OCI-LY1 (cell line): ENCODE results near the gene THAP9.

Experiments used
- H2AFZ ChIP-seq: fragments of 200-600 bp; sonication (generic), shearing (Covaris generic); 2 replicates; pipeline ENCODE4 v1.6.0; 2014; ENCODE audit warnings: antibody characterized with exemption, mild to moderate bottlenecking, low read length
- H3F3A ChIP-seq: fragments of 200-600 bp; sonication (generic), shearing (Covaris generic); 2 replicates; pipeline ENCODE4 v1.6.0; 2014; ENCODE audit warnings: mild to moderate bottlenecking, antibody characterized with exemption, low read length, moderate library complexity; ENCODE audit not compliant: insufficient read depth
- H3K27ac ChIP-seq: fragments of 200-600 bp; sonication (generic); 2 replicates; pipeline ENCODE4 v1.5.1; 2014; ENCODE audit warnings: low read length, mixed run types, mild to moderate bottlenecking, low read depth; ENCODE audit not compliant: poor library complexity, severe bottlenecking
- H3K27me3 ChIP-seq: fragments of 200-600 bp; sonication (generic); 2 replicates; pipeline ENCODE4 v1.6.0; 2014; ENCODE audit warnings: antibody characterized with exemption, mild to moderate bottlenecking, low read length, moderate library complexity; ENCODE audit not compliant: insufficient read depth
- H3K36me3 ChIP-seq: fragments of 200-600 bp; sonication (generic); 2 replicates; pipeline ENCODE4 v1.6.1; 2014; ENCODE audit warnings: mild to moderate bottlenecking, antibody characterized with exemption, low read length, moderate library complexity, mixed read lengths; ENCODE audit not compliant: insufficient read depth
- H3K4me1 ChIP-seq: fragments of 200-600 bp; sonication (generic); 2 replicates; pipeline ENCODE4 v1.5.1; 2014; ENCODE audit warnings: mild to moderate bottlenecking, low read length, moderate library complexity; ENCODE audit not compliant: insufficient read depth, severe bottlenecking
- H3K4me2 ChIP-seq: fragments of 200-600 bp; sonication (generic), shearing (Covaris generic); 2 replicates; pipeline ENCODE4 v1.6.1; 2014; ENCODE audit warnings: low read length
- H3K4me3 ChIP-seq: fragments of 200-600 bp; sonication (generic); 2 replicates; pipeline ENCODE4 v1.5.1; 2014; ENCODE audit warnings: low read length, low read depth, mild to moderate bottlenecking, mixed read lengths; ENCODE audit not compliant: poor library complexity, severe bottlenecking
- H3K79me2 ChIP-seq: fragments of 200-600 bp; shearing (Covaris generic); 2 replicates; pipeline ENCODE4 v1.6.1; 2016; ENCODE audit warnings: mixed run types, low read length, mixed read lengths; ENCODE audit not compliant: insufficient read depth
- H3K9ac ChIP-seq: fragments of 200-600 bp; sonication (generic), shearing (Covaris generic); 2 replicates; pipeline ENCODE4 v1.6.1; 2014; ENCODE audit warnings: mild to moderate bottlenecking, low read length, mixed read lengths
- H3K9me2 ChIP-seq: fragments of 200-600 bp; sonication (generic), shearing (Covaris generic); 2 replicates; pipeline ENCODE4 v1.6.1; 2014; ENCODE audit warnings: low read depth, mild to moderate bottlenecking, low read length, mixed read lengths
- H3K9me3 ChIP-seq: fragments of 200-600 bp; shearing (Covaris generic); 2 replicates; pipeline ENCODE4 v1.6.1; 2014; ENCODE audit warnings: low read length, mixed read lengths
- H4K20me1 ChIP-seq: fragments of 200-600 bp; sonication (generic), shearing (Covaris generic); 2 replicates; pipeline ENCODE4 v1.6.0; 2016; ENCODE audit warnings: mild to moderate bottlenecking, low read length; ENCODE audit not compliant: insufficient read depth
- CTCF ChIP-seq: fragments of 200-600 bp; sonication (generic), shearing (Covaris generic); IDR thresholded peaks from 2 replicates; pipeline ENCODE4 v1.5.1; 2017; ENCODE audit warnings: mild to moderate bottlenecking, antibody characterized with exemption, low read length, moderate library complexity, mixed read lengths
- EZH2 ChIP-seq: fragments of 200-600 bp; sonication (generic), shearing (Covaris generic); IDR thresholded peaks from 2 replicates; pipeline ENCODE4 v1.8.0; 2017; ENCODE audit warnings: borderline replicate concordance, mixed run types, mild to moderate bottlenecking, antibody characterized with exemption, low read length, moderate library complexity, mixed read lengths

THAP9 gene

DNA sequence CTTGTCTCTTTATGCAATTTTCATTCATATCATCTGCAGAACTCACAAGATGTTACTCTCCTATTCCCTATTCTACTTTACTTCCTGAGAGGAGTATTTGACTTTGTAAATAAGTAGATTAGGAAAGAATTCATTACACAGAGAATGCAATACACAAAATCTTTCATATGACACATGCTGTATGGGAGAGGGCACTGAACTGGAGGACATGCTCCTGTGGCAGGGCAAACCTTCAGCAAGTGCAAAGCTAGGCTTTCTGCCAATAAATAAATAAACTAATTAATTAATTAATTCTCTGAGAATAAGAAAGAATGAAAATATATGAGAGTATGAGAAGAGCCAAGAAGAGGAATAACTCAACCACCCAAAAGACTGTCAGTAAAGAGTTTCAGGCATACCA is 33.9 kb downstream of the THAP9 start:
- no peak for TF ChIP-seq EZH2
- TF ChIP-seq CTCF: no peak
- H3K9me3 ChIP-seq: no peaks in the 10 kb centered on the region
- no peaks in the 10 kb centered on the region for H3K4me1 ChIP-seq
- no peaks in the 10 kb centered on the region for H4K20me1 ChIP-seq
- no peak overlapping the region for H3K4me2 ChIP-seq
- H3K79me2 ChIP-seq: no peaks in the 10 kb centered on the region
- H3K4me3 ChIP-seq: no peak overlapping the region
- H3K36me3 ChIP-seq: peaks cover 69% of the 10 kb centered on the region
- H3K9ac ChIP-seq: no peak overlapping the region
- no peaks in the 10 kb centered on the region for H3K27me3 ChIP-seq
- no peak overlapping the region for H3K27ac ChIP-seq
- no peaks in the 10 kb centered on the region for H3F3A ChIP-seq
- no peak overlapping the region for H2AFZ ChIP-seq
- no peaks in the 10 kb centered on the region for H3K9me2 ChIP-seq

DNA sequence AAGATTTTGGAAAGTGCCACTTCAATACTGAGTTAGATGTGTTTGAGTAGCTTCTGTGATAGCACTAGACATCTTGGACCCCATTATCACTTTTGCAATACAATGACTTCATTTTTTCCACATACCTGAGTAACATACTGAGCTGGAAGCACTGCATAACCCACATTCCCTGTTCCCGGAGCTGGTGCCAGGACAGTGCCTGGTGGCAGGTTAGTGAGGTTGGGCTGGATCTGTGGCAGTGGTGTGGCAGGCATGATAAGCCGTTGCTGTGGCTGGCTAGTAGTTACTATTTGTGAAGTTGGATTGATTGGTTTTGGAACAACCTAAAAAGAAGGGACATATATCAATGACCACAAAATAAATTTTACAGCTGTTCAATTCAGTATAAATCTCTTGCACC is 38.9 kb downstream of the THAP9 start:
- Histone ChIP-seq H3K36me3 (peaks cover 64% of the 10 kb centered on the region), H3K4me1 (no peaks in the 10 kb centered on the region)

DNA sequence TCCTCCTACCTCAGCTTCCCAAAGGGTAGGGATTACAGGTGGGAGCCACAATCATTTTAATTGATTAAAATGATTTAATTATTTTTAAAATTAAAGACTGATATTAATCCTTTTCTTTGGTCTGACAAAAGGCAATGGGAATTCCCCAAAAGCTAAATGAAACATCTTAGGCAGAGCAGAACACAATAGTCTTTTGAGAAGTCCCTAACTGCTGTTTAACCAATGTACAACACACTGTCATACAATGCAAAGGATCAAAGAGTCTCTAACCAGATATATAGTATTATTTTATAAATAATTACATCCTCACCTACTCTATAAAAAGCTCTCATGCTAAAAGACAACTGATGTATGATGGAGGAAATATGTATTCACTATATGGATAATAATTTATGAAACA is 47.0 kb downstream of the THAP9 start:
- Histone ChIP-seq H3K9me3 (no peaks in the 10 kb centered on the region), H2AFZ (no peak overlapping the region), H3K27me3 (no peaks in the 10 kb centered on the region), H3K36me3 (peaks cover 27% of the 10 kb centered on the region), H3F3A (no peaks in the 10 kb centered on the region), H4K20me1 (no peaks in the 10 kb centered on the region), H3K4me3 (no peak overlapping the region), H3K9me2 (no peaks in the 10 kb centered on the region), H3K4me1 (no peaks in the 10 kb centered on the region), H3K27ac (no peak overlapping the region), H3K79me2 (no peaks in the 10 kb centered on the region), H3K4me2 (no peak overlapping the region), H3K9ac (no peak overlapping the region)
- TF ChIP-seq CTCF: no peak
- TF ChIP-seq EZH2: no peak

More for the DNA sequence above, 38.9 kb downstream of the THAP9 start:
- TF ChIP-seq CTCF (no peak), EZH2 (no peak)
- no peaks in the 10 kb centered on the region for H3K79me2 ChIP-seq
- H2AFZ ChIP-seq: no peak overlapping the region
- H3K9me3 ChIP-seq: no peaks in the 10 kb centered on the region
- no peaks in the 10 kb centered on the region for H3K27me3 ChIP-seq
- H3K9ac ChIP-seq: no peak overlapping the region
- no peaks in the 10 kb centered on the region for H3F3A ChIP-seq
- no peaks in the 10 kb centered on the region for H3K9me2 ChIP-seq
- H3K4me2 ChIP-seq: no peak overlapping the region
- no peak overlapping the region for H3K27ac ChIP-seq
- H3K4me3 ChIP-seq: no peak overlapping the region
- H4K20me1 ChIP-seq: no peaks in the 10 kb centered on the region
